SK-N-SH (cell line): ENCODE data around the gene PHLPP1.

ENCODE experiments used
- TF ChIP-seq, protein P1 (sequence below): fragments of 200-600 bp; sonication (generic); IDR thresholded peaks from 2 replicates; pipeline ENCODE4 v1.6.1; 2017; ENCODE audit warnings: antibody characterized with exemption, mild to moderate bottlenecking, moderate library complexity
- TF ChIP-seq, protein P2 (sequence below): IDR thresholded peaks from 2 replicates; pipeline ENCODE4 v1.4.0; 2012; ENCODE audit warnings: low read depth

DNA sequence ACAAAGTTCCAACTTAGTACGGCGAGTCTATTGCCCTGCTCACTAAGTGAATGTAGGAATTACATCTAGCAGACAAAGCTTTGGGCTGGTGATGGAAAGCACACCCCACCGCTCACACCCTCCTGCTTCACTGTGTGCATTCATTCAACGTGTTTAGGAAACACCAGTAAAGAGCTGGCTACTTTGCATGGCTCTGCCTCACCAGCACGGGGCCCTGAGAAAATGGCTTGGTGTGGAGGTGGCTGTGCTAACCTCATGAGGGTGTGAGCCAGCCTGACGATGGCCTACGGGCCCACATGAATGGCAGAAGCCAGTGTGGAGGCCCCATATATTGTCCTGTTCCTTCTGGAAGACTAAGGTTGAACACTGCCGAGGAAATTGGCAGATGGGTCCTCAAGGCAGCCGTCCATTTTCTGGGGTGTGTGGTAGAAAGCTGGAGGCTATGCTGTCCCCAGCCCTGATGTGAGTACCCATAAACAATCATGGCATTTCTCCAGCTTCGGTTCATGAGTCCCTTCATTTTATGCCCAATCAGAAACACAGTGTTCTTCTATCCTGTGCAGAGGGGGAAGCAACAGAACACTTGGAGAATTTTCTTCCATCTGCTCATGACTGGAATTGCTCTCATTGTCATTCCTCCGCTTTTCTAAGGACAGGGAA lies 269.4 kb downstream of the PHLPP1 start:
- TF ChIP-seq, protein P1, sequence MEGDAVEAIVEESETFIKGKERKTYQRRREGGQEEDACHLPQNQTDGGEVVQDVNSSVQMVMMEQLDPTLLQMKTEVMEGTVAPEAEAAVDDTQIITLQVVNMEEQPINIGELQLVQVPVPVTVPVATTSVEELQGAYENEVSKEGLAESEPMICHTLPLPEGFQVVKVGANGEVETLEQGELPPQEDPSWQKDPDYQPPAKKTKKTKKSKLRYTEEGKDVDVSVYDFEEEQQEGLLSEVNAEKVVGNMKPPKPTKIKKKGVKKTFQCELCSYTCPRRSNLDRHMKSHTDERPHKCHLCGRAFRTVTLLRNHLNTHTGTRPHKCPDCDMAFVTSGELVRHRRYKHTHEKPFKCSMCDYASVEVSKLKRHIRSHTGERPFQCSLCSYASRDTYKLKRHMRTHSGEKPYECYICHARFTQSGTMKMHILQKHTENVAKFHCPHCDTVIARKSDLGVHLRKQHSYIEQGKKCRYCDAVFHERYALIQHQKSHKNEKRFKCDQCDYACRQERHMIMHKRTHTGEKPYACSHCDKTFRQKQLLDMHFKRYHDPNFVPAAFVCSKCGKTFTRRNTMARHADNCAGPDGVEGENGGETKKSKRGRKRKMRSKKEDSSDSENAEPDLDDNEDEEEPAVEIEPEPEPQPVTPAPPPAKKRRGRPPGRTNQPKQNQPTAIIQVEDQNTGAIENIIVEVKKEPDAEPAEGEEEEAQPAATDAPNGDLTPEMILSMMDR, result no peak
- TF ChIP-seq, protein P2, sequence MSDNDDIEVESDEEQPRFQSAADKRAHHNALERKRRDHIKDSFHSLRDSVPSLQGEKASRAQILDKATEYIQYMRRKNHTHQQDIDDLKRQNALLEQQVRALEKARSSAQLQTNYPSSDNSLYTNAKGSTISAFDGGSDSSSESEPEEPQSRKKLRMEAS, result no peak
